ENCODE measurements around the gene GCAT. TPM values are rescaled to one million over a fixed set of nuclear protein-coding genes. Genes with fewer than 3 reads are reported as not detected.
"Not testable (repeated sequence)": the region's sequence is repeated elsewhere in the genome, so short reads cannot be mapped to it uniquely, and the experiment has no call there.

The GCAT gene
- polyA plus RNA-seq, 1 donor from 2014 or later, result 13.0 TPM

DNA sequence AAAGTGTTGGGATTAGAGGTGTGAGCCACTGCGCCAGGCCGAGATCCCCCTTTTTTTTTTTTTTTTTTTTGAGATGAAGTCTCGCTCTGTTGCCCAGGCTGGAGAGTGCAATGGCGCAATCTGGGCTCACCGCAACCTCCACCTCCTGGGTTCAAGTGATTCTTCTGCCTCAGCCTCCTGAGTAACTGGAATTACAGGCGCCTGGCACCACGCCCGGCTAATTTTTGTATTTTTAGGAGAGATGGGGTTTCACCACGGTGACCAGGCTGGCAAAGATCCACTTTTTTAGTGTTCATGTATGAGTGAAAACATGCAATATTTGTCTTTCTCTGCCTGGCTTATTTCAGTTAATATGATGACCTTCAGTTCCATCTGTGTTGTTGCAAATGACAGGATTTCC, 7.8 kb upstream of the GCAT start:
- not testable (repeated sequence) for H3K36me3 ChIP-seq (ENCODE audit: insufficient read depth, low read length); H3K9me2 ChIP-seq (ENCODE audit: insufficient read depth, low read length); H3K4me3 ChIP-seq (ENCODE audit: low read length); H3K79me2 ChIP-seq (replicated peaks; ENCODE audit: insufficient read depth, low read length); H3K9me3 ChIP-seq (ENCODE audit: low read length); H3K4me2 ChIP-seq (ENCODE audit: low read length); H3F3A ChIP-seq (ENCODE audit: insufficient read depth, low read length, poor library complexity, severe bottlenecking); H4K20me1 ChIP-seq (ENCODE audit: insufficient read depth); H2AFZ ChIP-seq (ENCODE audit: low read depth, low read length); H3K9ac ChIP-seq (ENCODE audit: low read length); H3K27ac ChIP-seq (ENCODE audit: low read length)
- H3K27me3 ChIP-seq (ENCODE audit: insufficient read depth, low read depth, low read length), result peaks cover 16% of the 10 kb centered on the region

GRCh38 chr22:37801946-37802309, 5.8 kb upstream of the GCAT start:
- TF ChIP-seq MXI1 (conservative IDR thresholded peaks at IDR 0.05; ENCODE audit: poor library complexity, severe bottlenecking) (peak; percentile 56), TAF1 (IDR thresholded peaks at IDR 0.05; ENCODE audit: low read depth) (no peak), SMC3 (conservative IDR thresholded peaks at IDR 0.05; ENCODE audit: poor library complexity) (no peak)
- Histone ChIP-seq H3F3A (ENCODE audit: insufficient read depth, low read length, poor library complexity, severe bottlenecking) (peaks cover 5% of the 10 kb centered on the region), H3K36me3 (ENCODE audit: insufficient read depth, low read length) (no peaks in the 10 kb centered on the region), H3K4me3 (ENCODE audit: low read length) (peak overlapping the region; percentile 89), H4K20me1 (ENCODE audit: insufficient read depth) (no peaks in the 10 kb centered on the region), H3K9me2 (ENCODE audit: insufficient read depth, low read length) (no peaks in the 10 kb centered on the region), H3K27ac (ENCODE audit: low read length) (peak overlapping the region; percentile 42), H2AFZ (ENCODE audit: low read depth, low read length) (peak overlapping the region; percentile 94), H3K4me2 (ENCODE audit: low read length) (peak overlapping the region; percentile 88), H3K27me3 (ENCODE audit: insufficient read depth, low read depth, low read length) (peaks cover 36% of the 10 kb centered on the region), H3K79me2 (replicated peaks; ENCODE audit: insufficient read depth, low read length) (no peaks in the 10 kb centered on the region), H3K9ac (ENCODE audit: low read length) (peak overlapping the region; percentile 84), H3K9me3 (ENCODE audit: low read length) (no peaks in the 10 kb centered on the region)

DNA sequence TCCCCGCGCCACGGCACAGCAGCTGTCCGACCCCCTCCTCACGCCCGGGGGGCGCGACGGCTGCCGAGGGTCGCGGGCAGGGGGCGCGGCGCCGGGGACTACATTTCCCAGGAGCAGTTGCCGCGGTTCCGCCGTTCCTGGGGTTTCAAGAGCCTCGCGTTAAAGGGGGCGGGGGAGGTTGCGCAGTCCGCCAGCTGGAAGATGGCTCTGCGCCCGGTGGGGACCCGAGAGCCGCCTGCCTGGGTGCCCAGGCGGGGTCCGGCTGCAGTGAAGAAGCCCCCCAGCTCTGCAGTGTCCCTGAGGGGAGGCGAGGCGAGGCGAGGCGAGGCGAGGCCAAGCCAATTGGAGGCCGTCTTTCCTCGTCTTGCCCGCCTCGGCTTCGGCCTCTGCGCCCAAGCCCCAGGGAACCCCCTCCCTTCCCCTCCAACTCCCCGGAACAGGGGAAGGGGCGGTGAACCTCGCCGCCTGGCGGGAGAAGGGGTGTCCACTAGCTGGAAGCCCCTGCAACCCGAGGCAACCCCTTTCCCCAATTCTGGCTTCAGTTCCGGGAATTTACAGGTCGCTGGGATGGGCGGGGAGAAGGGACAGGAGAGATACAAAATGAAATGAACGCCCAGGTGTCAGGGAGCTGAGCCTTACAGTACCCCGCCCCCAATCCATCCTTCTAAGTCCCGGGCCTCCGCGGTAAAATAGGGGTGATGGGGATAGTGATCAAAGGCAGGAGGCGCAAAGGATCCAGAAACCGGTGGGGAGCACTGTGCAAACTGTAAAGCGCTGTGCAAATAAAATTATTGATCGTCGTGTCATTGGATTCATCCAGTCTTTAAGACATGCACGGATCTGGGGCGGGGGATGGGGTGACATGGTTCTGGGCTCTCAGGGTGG, 5.2 kb upstream of the GCAT start:
- Histone ChIP-seq H3F3A (ENCODE audit: insufficient read depth, low read length, poor library complexity, severe bottlenecking) (peaks cover 5% of the 10 kb centered on the region), H3K4me3 (ENCODE audit: low read length) (peak overlapping the region; percentile 89), H3K9me2 (ENCODE audit: insufficient read depth, low read length) (no peaks in the 10 kb centered on the region), H3K4me2 (ENCODE audit: low read length) (peak overlapping the region; percentile 88), H3K27ac (ENCODE audit: low read length) (peak overlapping the region; percentile 42), H3K9ac (ENCODE audit: low read length) (peak overlapping the region; percentile 84), H3K27me3 (ENCODE audit: insufficient read depth, low read depth, low read length) (peaks cover 42% of the 10 kb centered on the region), H3K79me2 (replicated peaks; ENCODE audit: insufficient read depth, low read length) (no peaks in the 10 kb centered on the region), H3K36me3 (ENCODE audit: insufficient read depth, low read length) (no peaks in the 10 kb centered on the region), H3K9me3 (ENCODE audit: low read length) (no peaks in the 10 kb centered on the region), H4K20me1 (ENCODE audit: insufficient read depth) (no peaks in the 10 kb centered on the region), H2AFZ (ENCODE audit: low read depth, low read length) (peak overlapping the region; percentile 94)
- peak; percentile 40 for TF ChIP-seq EP300 (conservative IDR thresholded peaks at IDR 0.05; ENCODE audit: poor library complexity, severe bottlenecking)
- no peak for TF ChIP-seq EZH2 (IDR thresholded peaks at IDR 0.05; ENCODE audit: borderline replicate concordance, insufficient read depth, low read length, poor library complexity, severe bottlenecking)
- TF ChIP-seq POLR2AphosphoS5 (IDR thresholded peaks at IDR 0.05), result peak; percentile 91
- TF ChIP-seq RAD21 (conservative IDR thresholded peaks at IDR 0.05), result no peak
- TF ChIP-seq, protein P1, sequence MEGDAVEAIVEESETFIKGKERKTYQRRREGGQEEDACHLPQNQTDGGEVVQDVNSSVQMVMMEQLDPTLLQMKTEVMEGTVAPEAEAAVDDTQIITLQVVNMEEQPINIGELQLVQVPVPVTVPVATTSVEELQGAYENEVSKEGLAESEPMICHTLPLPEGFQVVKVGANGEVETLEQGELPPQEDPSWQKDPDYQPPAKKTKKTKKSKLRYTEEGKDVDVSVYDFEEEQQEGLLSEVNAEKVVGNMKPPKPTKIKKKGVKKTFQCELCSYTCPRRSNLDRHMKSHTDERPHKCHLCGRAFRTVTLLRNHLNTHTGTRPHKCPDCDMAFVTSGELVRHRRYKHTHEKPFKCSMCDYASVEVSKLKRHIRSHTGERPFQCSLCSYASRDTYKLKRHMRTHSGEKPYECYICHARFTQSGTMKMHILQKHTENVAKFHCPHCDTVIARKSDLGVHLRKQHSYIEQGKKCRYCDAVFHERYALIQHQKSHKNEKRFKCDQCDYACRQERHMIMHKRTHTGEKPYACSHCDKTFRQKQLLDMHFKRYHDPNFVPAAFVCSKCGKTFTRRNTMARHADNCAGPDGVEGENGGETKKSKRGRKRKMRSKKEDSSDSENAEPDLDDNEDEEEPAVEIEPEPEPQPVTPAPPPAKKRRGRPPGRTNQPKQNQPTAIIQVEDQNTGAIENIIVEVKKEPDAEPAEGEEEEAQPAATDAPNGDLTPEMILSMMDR (IDR thresholded peaks at IDR 0.05; ENCODE audit: poor library complexity, severe bottlenecking), result peak; percentile 59
- no peak for TF ChIP-seq SMC3 (conservative IDR thresholded peaks at IDR 0.05; ENCODE audit: poor library complexity)
- TF ChIP-seq, protein P2, sequence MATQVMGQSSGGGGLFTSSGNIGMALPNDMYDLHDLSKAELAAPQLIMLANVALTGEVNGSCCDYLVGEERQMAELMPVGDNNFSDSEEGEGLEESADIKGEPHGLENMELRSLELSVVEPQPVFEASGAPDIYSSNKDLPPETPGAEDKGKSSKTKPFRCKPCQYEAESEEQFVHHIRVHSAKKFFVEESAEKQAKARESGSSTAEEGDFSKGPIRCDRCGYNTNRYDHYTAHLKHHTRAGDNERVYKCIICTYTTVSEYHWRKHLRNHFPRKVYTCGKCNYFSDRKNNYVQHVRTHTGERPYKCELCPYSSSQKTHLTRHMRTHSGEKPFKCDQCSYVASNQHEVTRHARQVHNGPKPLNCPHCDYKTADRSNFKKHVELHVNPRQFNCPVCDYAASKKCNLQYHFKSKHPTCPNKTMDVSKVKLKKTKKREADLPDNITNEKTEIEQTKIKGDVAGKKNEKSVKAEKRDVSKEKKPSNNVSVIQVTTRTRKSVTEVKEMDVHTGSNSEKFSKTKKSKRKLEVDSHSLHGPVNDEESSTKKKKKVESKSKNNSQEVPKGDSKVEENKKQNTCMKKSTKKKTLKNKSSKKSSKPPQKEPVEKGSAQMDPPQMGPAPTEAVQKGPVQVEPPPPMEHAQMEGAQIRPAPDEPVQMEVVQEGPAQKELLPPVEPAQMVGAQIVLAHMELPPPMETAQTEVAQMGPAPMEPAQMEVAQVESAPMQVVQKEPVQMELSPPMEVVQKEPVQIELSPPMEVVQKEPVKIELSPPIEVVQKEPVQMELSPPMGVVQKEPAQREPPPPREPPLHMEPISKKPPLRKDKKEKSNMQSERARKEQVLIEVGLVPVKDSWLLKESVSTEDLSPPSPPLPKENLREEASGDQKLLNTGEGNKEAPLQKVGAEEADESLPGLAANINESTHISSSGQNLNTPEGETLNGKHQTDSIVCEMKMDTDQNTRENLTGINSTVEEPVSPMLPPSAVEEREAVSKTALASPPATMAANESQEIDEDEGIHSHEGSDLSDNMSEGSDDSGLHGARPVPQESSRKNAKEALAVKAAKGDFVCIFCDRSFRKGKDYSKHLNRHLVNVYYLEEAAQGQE (IDR thresholded peaks at IDR 0.05; ENCODE audit: borderline replicate concordance), result peak; percentile 62
- TF ChIP-seq MXI1 (conservative IDR thresholded peaks at IDR 0.05; ENCODE audit: poor library complexity, severe bottlenecking), result no peak
- TF ChIP-seq TAF1 (IDR thresholded peaks at IDR 0.05; ENCODE audit: low read depth), result peak; percentile 34

Data from neural cell (in vitro differentiated cells).